CD14-positive monocyte (primary cell): ENCODE measurements around the gene SLC10A7. TPM values are rescaled to one million over a fixed set of nuclear protein-coding genes. Genes with fewer than 3 reads are reported as not detected.
A peak's percentile ranks its signal among the peaks of the same experiment; 100 is the strongest.

ENCODE experiments used
- DNase-seq, 3 donors: peaks; one replicate each; pipeline ENCODE4 v3.0.0-alpha.2; 2011 to 2022
- H2AFZ ChIP-seq: 2 replicates; pipeline ENCODE4 v1.6.0; 2012; ENCODE audit warnings: mild to moderate bottlenecking, low read depth, low read length, inconsistent platforms; ENCODE audit not compliant: insufficient read depth, poor library complexity, severe bottlenecking
- H3K27ac ChIP-seq, 2 donors: 1 replicate in 1 of 2; 2 replicates in 1 of 2; pipeline ENCODE4 v1.5.1; 2012 to 2013; ENCODE audit warnings: low read length in 2 of 2, control low read depth in 1 of 2, inconsistent platforms in 1 of 2, low read depth in 1 of 2, mild to moderate bottlenecking in 1 of 2
- H3K27me3 ChIP-seq, 2 donors: one replicate each; pipeline versions ENCODE4 v1.6.0 to v1.6.1; 2011 to 2013; ENCODE audit warnings: low read length in 2 of 2; ENCODE audit not compliant: control insufficient read depth in 2 of 2, insufficient read depth in 2 of 2
- H3K36me3 ChIP-seq, 2 donors: replicated peaks in 1 of 2; 1 replicate in 1 of 2; 2 replicates in 1 of 2; pipeline versions ENCODE4 v1.5.1 to v1.6.1; 2012 to 2013; ENCODE audit warnings: low read length in 2 of 2, control low read depth in 1 of 2, inconsistent platforms in 1 of 2, mild to moderate bottlenecking in 1 of 2; ENCODE audit not compliant: insufficient read depth in 2 of 2, control insufficient read depth in 1 of 2
- H3K4me1 ChIP-seq, 2 donors: 1 replicate in 1 of 2; 2 replicates in 1 of 2; pipeline versions ENCODE4 v1.5.1 to v1.6.1; 2012 to 2013; ENCODE audit warnings: low read length in 2 of 2, control low read depth in 1 of 2, inconsistent platforms in 1 of 2, mild to moderate bottlenecking in 1 of 2, moderate library complexity in 1 of 2; ENCODE audit not compliant: insufficient read depth in 2 of 2, control insufficient read depth in 1 of 2
- H3K4me2 ChIP-seq: replicated peaks from 2 replicates; pipeline ENCODE3; 2012; ENCODE audit warnings: low read length, moderate library complexity, mild to moderate bottlenecking; ENCODE audit not compliant: poor library complexity, severe bottlenecking; ENCODE audit errors: extremely low read depth
- H3K4me3 ChIP-seq, 3 experiments: fragments of 200-600 bp in 1 of 3; sonication (generic) in 1 of 3; replicated peaks in 1 of 3; 1 replicate in 2 of 3; 2 replicates in 1 of 3; pipeline ENCODE4 v1.5.1; 2011 to 2013; ENCODE audit warnings: low read length in 3 of 3, mild to moderate bottlenecking in 3 of 3, control low read depth in 2 of 3, low read depth in 2 of 3, inconsistent platforms in 1 of 3, moderate library complexity in 1 of 3
- H3K79me2 ChIP-seq: 2 replicates; pipeline ENCODE4 v1.6.0; 2012; ENCODE audit warnings: mild to moderate bottlenecking, control low read depth, inconsistent platforms, low read length, moderate library complexity; ENCODE audit not compliant: insufficient read depth
- H3K9ac ChIP-seq: 2 replicates; pipeline ENCODE4 v1.6.0; 2017; ENCODE audit warnings: low read length, mild to moderate bottlenecking; ENCODE audit not compliant: insufficient read depth, poor library complexity, severe bottlenecking
- H3K9me3 ChIP-seq, 2 donors: replicated peaks in 1 of 2; 1 replicate in 1 of 2; 2 replicates in 1 of 2; pipeline versions ENCODE4 v1.5.1 to v1.6.1; 2012 to 2013; ENCODE audit warnings: low read length in 2 of 2, control low read depth in 1 of 2; ENCODE audit not compliant: control insufficient read depth in 1 of 2, insufficient read depth in 1 of 2
- H4K20me1 ChIP-seq: 2 replicates; pipeline ENCODE4 v1.6.0; 2012; ENCODE audit warnings: mild to moderate bottlenecking, low read length, control low read depth, moderate library complexity; ENCODE audit not compliant: insufficient read depth
- H3K27ac Mint-ChIP-seq, 7 donors: one replicate each; pipeline ENCODE4 v1.8.0; 2020; ENCODE audit warnings: mild to moderate bottlenecking in 7 of 7, mixed read lengths in 7 of 7, moderate library complexity in 6 of 7, inconsistent platforms in 2 of 7
- H3K27me3 Mint-ChIP-seq, 3 donors: one replicate each; pipeline ENCODE4 v1.8.0; 2021 to 2022; ENCODE audit warnings: low read depth in 3 of 3, mild to moderate bottlenecking in 3 of 3, mixed read lengths in 3 of 3, moderate library complexity in 3 of 3, inconsistent platforms in 1 of 3
- H3K36me3 Mint-ChIP-seq, 2 donors: one replicate each; pipeline ENCODE4 v1.8.0; 2020; ENCODE audit warnings: mixed read lengths in 2 of 2, inconsistent platforms in 1 of 2, mild to moderate bottlenecking in 1 of 2
- H3K4me1 Mint-ChIP-seq: one replicate; pipeline ENCODE4 v1.8.0; 2020; ENCODE audit warnings: mild to moderate bottlenecking, mixed read lengths
- H3K4me3 Mint-ChIP-seq, 2 donors: one replicate each; pipeline ENCODE4 v1.8.0; 2020; ENCODE audit warnings: mild to moderate bottlenecking in 2 of 2, mixed read lengths in 2 of 2, moderate library complexity in 1 of 2
- H3K9me3 Mint-ChIP-seq, 7 donors: one replicate each; pipeline ENCODE4 v1.8.0; 2020 to 2022; ENCODE audit warnings: mixed read lengths in 7 of 7, mild to moderate bottlenecking in 6 of 7, moderate library complexity in 6 of 7, inconsistent platforms in 2 of 7
- WGBS: methylation state at CpG from one replicate; pipeline ENCODE4 v1.1.5; 2013; ENCODE audit warnings: missing lambda C conversion rate; ENCODE audit not compliant: insufficient coverage; 5-methylcytosine and 5-hydroxymethylcytosine counted together
- intact Hi-C, 2 donors: fragments of 100-400 bp; cut with micrococcal nuclease; formaldehyde crosslinking; loops; one replicate each; pipeline versions ENCODE4 v1.15.0 to v1.15.1; 2023
- polyA plus RNA-seq, 3 donors: library from polyadenylated mRNA; depleted of rRNA in 1 of 3; unstranded in 2 of 3; stranded (reverse) in 1 of 3; fragments of 300-500 nt in 2 of 3; fragments of >200 nt in 1 of 3; fragmentation: Illumina TruSeq in 2 of 3; gene quantifications; 1 replicate in 2 of 3; 2 replicates in 1 of 3; pipeline ENCODE4 v1.2.3, GENCODE V29; 2012 to 2021
- TF ChIP-seq, protein P1 (sequence below): fragments of 200-600 bp; IDR thresholded peaks from one replicate; pipeline ENCODE4 v1.8.0; 2022; ENCODE audit warnings: antibody characterized with exemption, mild to moderate bottlenecking

SLC10A7 gene
- polyA plus RNA-seq, 3 donors, result 6.6 to 8.3 (median 6.8) TPM

DNA sequence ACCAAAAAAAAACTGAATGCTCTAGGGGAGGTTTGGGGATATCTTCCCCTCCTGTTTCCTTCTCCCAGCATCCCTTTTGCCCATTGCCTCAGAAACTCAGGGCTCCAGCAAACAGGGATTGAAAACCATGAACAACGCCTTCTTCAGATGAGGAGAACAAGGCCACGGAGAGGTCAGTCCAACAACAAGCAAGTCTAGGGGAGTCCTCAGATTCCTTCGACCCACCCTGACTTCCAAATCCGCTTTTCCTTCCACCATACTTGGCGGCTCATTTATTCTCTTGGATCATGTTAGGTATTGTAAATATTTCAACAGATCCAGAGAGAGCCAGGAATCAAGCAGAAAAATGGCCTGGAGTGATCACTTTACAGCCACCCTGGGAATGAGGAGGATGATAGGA is 285.5 kb downstream of the SLC10A7 start:
- DNase-seq, result no peak
- H3K27me3 Mint-ChIP-seq, result peaks cover 5 to 10% (median 7%) of the 10 kb centered on the region in 3 donors
- peaks cover 0 to 9% (median 2%) of the 10 kb centered on the region in 7 donors for H3K9me3 Mint-ChIP-seq
- no peaks in the 10 kb centered on the region for H4K20me1 ChIP-seq
- H3K4me1 Mint-ChIP-seq, result peaks cover 28% of the 10 kb centered on the region
- no peak overlapping the region for H3K4me3 Mint-ChIP-seq
- no peaks in the 10 kb centered on the region for H3K79me2 ChIP-seq
- peaks cover 11 to 12% of the 10 kb centered on the region in 2 donors for H3K4me1 ChIP-seq
- 100% methylated on average over 2 of the region's 5 CpGs for WGBS
- intact Hi-C loops, result no loop called here
- H3K36me3 Mint-ChIP-seq, result no peaks in the 10 kb centered on the region
- H3K9ac ChIP-seq, result no peak overlapping the region
- H3K36me3 ChIP-seq, result no peaks in the 10 kb centered on the region
- TF ChIP-seq, protein P1, sequence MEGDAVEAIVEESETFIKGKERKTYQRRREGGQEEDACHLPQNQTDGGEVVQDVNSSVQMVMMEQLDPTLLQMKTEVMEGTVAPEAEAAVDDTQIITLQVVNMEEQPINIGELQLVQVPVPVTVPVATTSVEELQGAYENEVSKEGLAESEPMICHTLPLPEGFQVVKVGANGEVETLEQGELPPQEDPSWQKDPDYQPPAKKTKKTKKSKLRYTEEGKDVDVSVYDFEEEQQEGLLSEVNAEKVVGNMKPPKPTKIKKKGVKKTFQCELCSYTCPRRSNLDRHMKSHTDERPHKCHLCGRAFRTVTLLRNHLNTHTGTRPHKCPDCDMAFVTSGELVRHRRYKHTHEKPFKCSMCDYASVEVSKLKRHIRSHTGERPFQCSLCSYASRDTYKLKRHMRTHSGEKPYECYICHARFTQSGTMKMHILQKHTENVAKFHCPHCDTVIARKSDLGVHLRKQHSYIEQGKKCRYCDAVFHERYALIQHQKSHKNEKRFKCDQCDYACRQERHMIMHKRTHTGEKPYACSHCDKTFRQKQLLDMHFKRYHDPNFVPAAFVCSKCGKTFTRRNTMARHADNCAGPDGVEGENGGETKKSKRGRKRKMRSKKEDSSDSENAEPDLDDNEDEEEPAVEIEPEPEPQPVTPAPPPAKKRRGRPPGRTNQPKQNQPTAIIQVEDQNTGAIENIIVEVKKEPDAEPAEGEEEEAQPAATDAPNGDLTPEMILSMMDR, result no peak
- H3K4me3 ChIP-seq, result no peak overlapping the region
- H3K27me3 ChIP-seq, result no peaks in the 10 kb centered on the region
- no peak overlapping the region for H2AFZ ChIP-seq
- H3K27ac Mint-ChIP-seq, result peak overlapping the region in 2 of 7 donors; percentile 2 to 46
- no peak overlapping the region for H3K27ac ChIP-seq
- H3K9me3 ChIP-seq, result peaks cover 0 to 5% of the 10 kb centered on the region in 2 donors
- H3K4me2 ChIP-seq, result no peak overlapping the region

DNA sequence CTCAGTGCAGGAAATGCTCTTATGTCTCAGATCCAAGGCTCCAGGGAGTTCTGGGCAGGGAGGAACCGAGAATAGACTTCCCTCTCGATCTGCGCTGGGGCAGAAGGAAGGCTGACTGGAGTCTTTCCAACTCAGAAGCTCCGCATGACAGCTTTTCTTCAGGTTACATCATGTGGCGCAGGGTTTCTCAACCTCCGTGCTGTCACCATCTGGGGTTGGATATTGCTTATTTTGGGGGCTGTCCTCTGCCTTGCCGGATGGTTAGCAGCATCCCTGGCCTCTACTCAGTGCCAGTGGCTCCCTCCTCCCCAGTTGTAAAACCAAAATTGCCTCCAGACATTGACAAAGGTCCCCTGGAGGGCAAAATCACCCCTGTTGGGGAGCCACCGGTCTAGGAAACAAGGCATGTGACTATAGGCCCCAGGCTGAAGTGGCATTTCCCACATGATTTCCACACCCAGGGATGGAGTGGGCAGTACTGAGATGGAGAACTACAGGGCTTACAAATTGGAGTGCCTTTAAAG is 286.0 kb downstream of the SLC10A7 start:
- WGBS, result 20% methylated on average over 3 of the region's 8 CpGs
- peaks cover 28% of the 10 kb centered on the region for H3K4me1 Mint-ChIP-seq
- Histone ChIP-seq H3K9me3 (peaks cover 0 to 5% of the 10 kb centered on the region in 2 donors), H2AFZ (peak overlapping the region; percentile 11), H3K36me3 (no peaks in the 10 kb centered on the region), H3K4me1 (peaks cover 11 to 12% of the 10 kb centered on the region in 2 donors), H4K20me1 (no peaks in the 10 kb centered on the region), H3K27me3 (no peaks in the 10 kb centered on the region), H3K27ac (peak overlapping the region; percentile 34 to 43), H3K9ac (no peak overlapping the region), H3K4me3 (no peak overlapping the region), H3K79me2 (no peaks in the 10 kb centered on the region), H3K4me2 (peak overlapping the region; percentile 35)
- H3K36me3 Mint-ChIP-seq, result no peaks in the 10 kb centered on the region
- H3K4me3 Mint-ChIP-seq, result peak overlapping the region in 1 of 2 donors; percentile 15
- H3K27me3 Mint-ChIP-seq, result peaks cover 5 to 10% (median 7%) of the 10 kb centered on the region in 3 donors
- DNase-seq, result peak; percentile 43 to 79 (median 48)
- H3K27ac Mint-ChIP-seq, result peak overlapping the region; percentile 2 to 84 (median 46)
- intact Hi-C loops, result no loop called here
- peaks cover 0 to 9% (median 2%) of the 10 kb centered on the region in 7 donors for H3K9me3 Mint-ChIP-seq
- TF ChIP-seq, protein P1, result no peak
